Activated CD4-positive, alpha-beta T cell treated with anti-CD3 and anti-CD28 coated beads, Interleukin-2, amount 50 U/mL, for 24 hours (primary cell): ENCODE measurements around the gene RFPL3.
"Not testable (repeated sequence)": the region's sequence is repeated elsewhere in the genome, so short reads cannot be mapped to it uniquely, and the experiment has no call there.

Source experiments
- DNase-seq, 2 donors: peaks; one replicate each; pipeline ENCODE4 v3.0.0-alpha.2; 2020; ENCODE audit warnings: low read depth in 1 of 2, low spot score in 1 of 2

Gene RFPL3

GRCh38 chr22:32329202-32329645, 28.4 kb upstream of the RFPL3 start:
- no peak for DNase-seq

GRCh38 chr22:32331236-32331917, 26.3 kb upstream of the RFPL3 start:
- DNase-seq = no peak

GRCh38 chr22:32331918-32332725, 25.5 kb upstream of the RFPL3 start:
- no peak for DNase-seq

- no peak for DNase-seq
Measured at GRCh38 chr22:32333141-32333768, 24.4 kb upstream of the RFPL3 start.

- DNase-seq = no peak
Measured at GRCh38 chr22:32333769-32334659, 23.7 kb upstream of the RFPL3 start.

GRCh38 chr22:32334660-32335365, 22.9 kb upstream of the RFPL3 start:
- no peak for DNase-seq

- DNase-seq = no peak
Measured at GRCh38 chr22:32335471-32335870, 22.2 kb upstream of the RFPL3 start.

- no peak for DNase-seq
Measured at GRCh38 chr22:32336121-32336603, 21.5 kb upstream of the RFPL3 start.

GRCh38 chr22:32336771-32337424, 20.8 kb upstream of the RFPL3 start:
- no peak for DNase-seq

- not testable (repeated sequence) for DNase-seq
Measured at GRCh38 chr22:32337425-32337824, 20.2 kb upstream of the RFPL3 start.

GRCh38 chr22:32338757-32339156, 18.9 kb upstream of the RFPL3 start:
- no peak for DNase-seq

- DNase-seq = no peak
Measured at GRCh38 chr22:32339190-32340012, 18.3 kb upstream of the RFPL3 start.

- no peak for DNase-seq
Measured at GRCh38 chr22:32340411-32340810, 17.3 kb upstream of the RFPL3 start.

GRCh38 chr22:32341122-32341740, 16.4 kb upstream of the RFPL3 start:
- no peak for DNase-seq

- no peak for DNase-seq
Measured at GRCh38 chr22:32342977-32343376, 14.7 kb upstream of the RFPL3 start.

GRCh38 chr22:32343941-32344340, 13.7 kb upstream of the RFPL3 start:
- DNase-seq = no peak

GRCh38 chr22:32348031-32348611, 9.5 kb upstream of the RFPL3 start:
- no peak for DNase-seq

GRCh38 chr22:32351875-32352274, 5.8 kb upstream of the RFPL3 start:
- DNase-seq = not testable (repeated sequence)
